Suppressor macrophage treated with lipopolysaccharide for 1 hour (primary cell): ENCODE data around the gene CFD.
"Not testable (repeated sequence)": the region's sequence is repeated elsewhere in the genome, so short reads cannot be mapped to it uniquely, and the experiment has no call there.

ENCODE experiments used
- DNase-seq, 3 donors: peaks; one replicate each; pipeline ENCODE4 v3.0.0-alpha.2; 2020 to 2022

CFD gene

DNA sequence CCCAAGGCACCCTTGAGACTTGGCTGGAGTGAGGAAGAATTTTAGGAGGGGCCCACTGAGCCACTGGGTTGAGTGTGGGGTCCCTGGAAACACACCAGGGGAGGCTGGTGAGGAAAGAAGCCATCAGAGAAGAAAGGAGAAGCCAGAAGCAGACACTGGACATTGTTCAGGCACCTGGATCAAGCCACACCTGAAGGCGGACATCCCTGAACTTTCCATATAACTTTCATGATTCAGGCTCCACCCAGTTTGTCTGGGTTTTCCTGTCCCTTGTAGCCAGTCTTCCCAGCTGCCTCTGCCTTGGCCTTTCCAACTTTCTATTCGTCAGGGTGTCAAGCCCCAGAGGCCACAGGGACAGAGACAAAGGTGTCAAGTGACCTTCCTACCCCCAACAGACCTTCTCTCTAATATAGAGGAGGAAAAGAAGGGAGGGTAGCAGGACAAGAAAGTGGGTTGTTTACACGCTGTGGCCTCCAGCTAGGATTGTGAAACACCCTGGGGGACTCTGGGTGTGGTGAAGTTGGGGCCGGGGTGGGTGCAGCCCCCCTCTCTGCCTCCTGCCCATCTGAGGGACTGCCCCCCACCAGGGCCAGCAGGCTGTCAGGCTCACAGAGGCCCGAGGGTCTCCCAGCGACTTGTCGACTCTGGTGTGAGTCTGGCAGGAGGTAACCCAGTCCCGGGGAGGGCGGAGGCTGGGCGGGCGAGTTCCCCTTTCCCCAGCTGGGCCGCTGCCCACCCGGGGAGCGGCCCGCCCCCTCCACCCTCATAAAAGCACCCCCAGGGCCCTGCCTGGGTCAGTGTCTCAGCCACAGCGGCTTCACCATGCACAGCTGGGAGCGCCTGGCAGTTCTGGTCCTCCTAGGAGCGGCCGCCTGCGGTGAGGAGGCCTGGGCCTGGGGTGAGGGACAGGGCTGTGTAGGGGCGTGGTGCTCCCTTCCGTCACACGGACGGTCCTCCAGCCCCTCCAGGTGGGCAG, at the start of gene CFD:
TSS of gene CFD (plus strand) at position 797 of the 976 bp plus-strand sequence. CDS start at position 823, 26 bp downstream.
- DNase-seq = peak; percentile 74 to 88 (median 78)

- DNase-seq = no peak
Measured at GRCh38 chr19:810077-810855, 49.2 kb upstream of the CFD start.

DNA sequence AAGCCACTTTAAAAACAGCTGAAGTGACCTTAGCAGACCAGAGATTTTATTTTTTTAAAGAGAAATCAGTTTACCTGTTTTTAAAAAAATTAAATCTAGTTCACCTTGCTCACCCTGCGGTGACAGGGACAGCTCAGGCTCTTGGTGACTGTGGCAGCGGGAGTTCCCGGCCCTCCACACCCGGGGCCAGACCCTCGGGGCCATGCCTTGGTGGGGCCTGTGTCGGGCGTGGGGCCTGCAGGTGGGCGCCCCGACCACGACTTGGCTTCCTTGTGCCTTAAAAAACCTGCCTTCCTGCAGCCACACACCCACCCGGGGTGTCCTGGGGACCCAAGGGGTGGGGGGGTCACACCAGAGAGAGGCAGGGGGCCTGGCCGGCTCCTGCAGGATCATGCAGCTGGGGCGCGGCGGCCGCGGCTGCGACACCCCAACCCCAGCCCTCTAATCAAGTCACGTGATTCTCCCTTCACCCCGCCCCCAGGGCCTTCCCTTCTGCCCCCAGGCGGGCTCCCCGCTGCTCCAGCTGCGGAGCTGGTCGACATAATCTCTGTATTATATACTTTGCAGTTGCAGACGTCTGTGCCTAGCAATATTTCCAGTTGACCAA, 48.5 kb upstream of the CFD start:
- DNase-seq = no peak

GRCh38 chr19:811506-812048, 47.9 kb upstream of the CFD start:
- no peak for DNase-seq

GRCh38 chr19:812049-812746, 47.3 kb upstream of the CFD start:
- DNase-seq = no peak

DNA sequence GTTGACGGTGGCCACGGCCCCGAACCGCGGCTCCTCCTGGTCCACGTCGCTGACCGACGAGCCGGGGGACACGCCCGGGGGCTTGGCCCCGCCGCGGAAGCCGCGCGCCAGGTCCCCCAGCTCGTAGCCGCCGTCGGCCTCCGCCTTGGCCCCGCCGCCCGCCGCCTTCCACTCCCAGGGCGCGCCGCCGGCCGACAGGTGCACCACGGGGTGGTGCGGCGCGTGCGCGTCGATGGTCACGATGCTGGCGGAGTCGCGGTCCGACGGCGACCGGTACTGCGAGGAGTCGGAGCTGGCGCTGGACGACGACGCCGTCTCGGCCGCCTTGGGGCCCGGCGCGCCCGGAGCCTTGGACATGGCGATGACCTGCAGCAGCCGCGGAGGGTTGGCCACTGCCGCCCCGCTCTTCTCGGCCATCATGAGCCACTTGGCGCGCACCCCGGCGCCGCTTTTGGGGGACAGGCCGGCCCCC, 46.7 kb upstream of the CFD start:
- no peak for DNase-seq

- no peak for DNase-seq
Measured at GRCh38 chr19:813219-814151, 46.0 kb upstream of the CFD start.

- DNase-seq = no peak
Measured at GRCh38 chr19:814152-815078, 45.0 kb upstream of the CFD start.

- DNase-seq = no peak
Measured at GRCh38 chr19:815079-815774, 44.2 kb upstream of the CFD start.

DNA sequence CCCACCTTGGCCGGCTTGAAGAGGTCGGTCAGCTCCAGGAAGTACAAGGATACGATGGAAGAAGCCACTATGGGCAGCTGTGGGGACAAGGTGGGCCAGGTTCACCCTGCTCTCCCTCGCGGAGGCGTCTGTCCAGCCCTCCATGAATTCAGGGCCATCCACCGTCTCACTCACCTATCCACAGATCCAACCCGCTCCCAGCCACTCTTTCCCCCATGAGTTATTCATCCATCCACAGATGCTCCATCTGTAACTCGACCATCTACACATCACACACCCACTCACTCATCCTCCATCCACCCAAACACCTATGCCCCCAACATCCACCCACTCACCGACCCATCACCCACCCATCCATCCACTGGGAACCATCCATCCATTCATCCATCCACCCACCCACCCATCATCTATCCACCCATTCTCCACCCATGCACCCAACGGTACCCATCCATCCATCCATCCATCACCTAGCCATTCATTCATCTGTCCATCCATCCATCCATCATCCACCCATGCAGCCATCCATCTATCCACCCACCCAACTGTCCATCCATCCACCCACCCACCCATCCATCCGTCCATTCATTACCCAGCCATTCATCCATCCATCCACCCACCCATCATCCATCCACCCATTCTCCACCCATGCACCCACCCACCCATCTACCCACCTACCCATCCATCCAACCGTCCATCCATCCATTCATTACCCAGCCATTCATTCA, 43.5 kb upstream of the CFD start:
- no peak for DNase-seq

- DNase-seq = no peak
Measured at GRCh38 chr19:816500-816857, 43.0 kb upstream of the CFD start.

DNA sequence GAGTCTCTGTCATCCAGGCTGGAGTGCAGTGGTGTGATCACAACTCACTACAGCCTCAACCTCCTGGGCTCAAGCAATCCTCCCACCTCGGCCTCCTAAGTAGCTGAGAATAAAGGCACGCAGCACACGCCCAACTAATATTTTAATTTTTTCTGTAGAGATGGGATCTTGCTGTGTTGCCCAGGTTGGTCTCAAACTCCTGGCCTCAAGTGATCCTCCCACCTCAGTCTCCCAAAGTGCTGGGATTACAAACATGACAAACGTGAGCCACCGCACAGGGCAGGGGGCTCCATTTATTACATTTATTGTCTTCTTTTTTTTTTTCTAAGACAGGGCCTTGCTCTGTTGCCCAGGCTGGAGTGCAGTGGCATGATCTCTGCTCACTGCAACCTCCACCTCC, 39.3 kb upstream of the CFD start:
- not testable (repeated sequence) for DNase-seq

GRCh38 chr19:821231-821824, 38.1 kb upstream of the CFD start:
- no peak for DNase-seq

DNA sequence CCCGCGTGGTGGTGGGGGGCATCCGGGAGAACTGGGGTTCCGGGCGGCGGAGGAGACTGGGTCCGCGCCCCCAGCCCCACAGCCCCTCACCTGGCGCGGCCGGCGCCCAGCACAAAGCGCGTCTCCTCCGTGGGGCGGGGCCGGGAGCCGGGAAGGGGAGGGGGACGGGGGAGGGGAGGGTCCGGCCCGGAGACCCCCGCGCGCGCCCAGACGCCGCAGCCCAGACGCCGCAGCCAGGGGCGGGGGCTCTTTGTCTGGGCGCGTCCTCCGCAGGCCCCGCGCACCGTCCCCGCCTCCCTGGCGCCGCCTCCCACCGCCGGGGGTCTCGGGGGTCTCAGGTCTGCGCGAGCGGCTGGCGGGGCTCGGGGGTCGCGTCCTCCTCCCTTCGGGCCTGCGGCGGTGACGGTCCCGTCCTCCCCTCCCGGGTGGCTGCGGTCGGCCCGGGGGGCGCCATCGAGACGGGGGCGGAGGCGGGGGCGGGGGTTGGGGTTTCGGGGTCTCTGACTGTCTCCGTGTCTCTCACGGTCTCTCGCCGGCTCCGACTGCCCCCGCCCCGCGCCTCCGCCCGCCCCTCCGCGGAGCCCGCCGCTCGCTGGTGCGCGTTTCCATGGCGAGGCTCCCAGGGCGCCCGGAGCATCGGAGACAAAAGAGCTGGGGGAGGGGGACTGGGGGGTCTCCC, 37.5 kb upstream of the CFD start, which contains the start of gene PLPPR3:
TSS of gene PLPPR3 (minus strand) at position 131 of the 679 bp plus-strand sequence. CDS start 396 bp downstream, outside the sequence.
- no peak for DNase-seq

DNA sequence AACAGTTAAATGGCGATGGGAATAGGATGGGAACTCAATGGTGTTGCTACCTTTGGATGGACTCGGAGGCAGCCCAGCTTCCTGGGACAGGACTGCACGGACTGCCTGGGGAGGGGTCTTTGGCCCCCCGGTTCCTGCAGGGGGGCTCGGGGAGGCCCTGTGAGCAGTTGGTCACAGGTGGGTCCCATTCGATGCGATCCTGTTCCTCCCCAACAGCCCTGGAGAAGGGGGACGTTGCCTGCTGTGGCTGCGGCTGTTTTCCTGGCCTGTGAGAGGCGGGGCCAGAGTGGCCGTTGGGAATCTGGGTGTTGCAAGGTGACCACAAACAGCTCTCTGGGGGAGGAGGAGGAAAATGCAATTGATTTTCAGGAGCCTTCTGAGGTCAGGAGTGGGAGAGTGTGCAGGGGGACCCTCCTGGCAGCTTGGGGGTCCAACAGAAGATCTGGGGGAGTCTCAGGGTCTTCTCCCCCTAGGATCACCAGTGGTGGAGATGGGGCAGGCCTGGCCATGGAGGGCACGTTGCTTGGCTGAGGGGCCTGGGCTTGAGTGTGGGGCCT, 35.8 kb upstream of the CFD start:
- peak in 1 of 3 donors; percentile 58 for DNase-seq

DNA sequence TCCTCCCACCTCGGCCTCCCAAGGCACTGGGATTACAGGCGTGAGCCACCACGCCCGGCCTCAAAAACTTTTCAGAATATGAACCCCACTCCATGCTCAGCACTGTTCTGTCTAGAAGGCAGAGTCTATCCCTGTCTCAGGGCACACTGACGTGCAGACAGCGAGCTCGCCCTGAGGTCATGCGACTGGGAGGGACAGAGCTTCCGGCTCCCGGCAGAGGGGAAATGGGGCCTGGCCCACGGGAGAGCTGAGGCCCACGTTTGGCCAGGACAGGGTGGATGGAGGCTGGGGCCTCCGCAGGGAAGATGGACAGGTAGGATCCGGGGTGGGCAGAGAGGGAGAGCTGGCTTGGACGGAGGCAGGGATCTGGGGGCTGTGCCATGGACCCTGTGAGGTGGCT, 34.6 kb upstream of the CFD start:
- peak; percentile 72 to 82 (median 75) for DNase-seq
